WTC11 (cell line): Measurements from ENCODE around the gene SLC25A48. TPM values are rescaled to one million over a fixed set of nuclear protein-coding genes. Genes with fewer than 3 reads are reported as not detected.
A peak's percentile ranks its signal among the peaks of the same experiment; 100 is the strongest.

ENCODE experiments used
- ATAC-seq: fragments of 200-7000 bp; cut with Tn5 transposase; 2 replicates; pipeline ENCODE4 v1.10.0; 2021; ENCODE audit warnings: mild to moderate bottlenecking, moderate library complexity
- CTCF ChIA-PET: fragments of 300-600 bp; sonication (Branson Sonifier 250); formaldehyde crosslinking; loops from one replicate; lab custom pipeline; 2021; ENCODE audit warnings: antibody characterized with exemption; lab: Charles Lee
- POLR2A ChIA-PET: fragments of 350-600 bp; sonication (Branson Sonifier 250); formaldehyde crosslinking; loops from one replicate; lab custom pipeline; 2021; ENCODE audit warnings: antibody characterized with exemption; lab: Charles Lee
- DNase-seq: peaks from one replicate; pipeline ENCODE4 v3.0.0; 2021; ENCODE audit warnings: low spot score
- H3K27ac Mint-ChIP-seq: 2 replicates; pipeline ENCODE4 v1.8.0; 2021; ENCODE audit warnings: mixed read lengths
- H3K27me3 Mint-ChIP-seq: 2 replicates; pipeline ENCODE4 v1.8.0; 2021; ENCODE audit warnings: low read depth, mild to moderate bottlenecking, moderate library complexity, mixed read lengths
- H3K36me3 Mint-ChIP-seq: 2 replicates; pipeline ENCODE4 v1.8.0; 2021; ENCODE audit warnings: mixed read lengths
- H3K4me1 Mint-ChIP-seq: 2 replicates; pipeline ENCODE4 v1.8.0; 2022; ENCODE audit warnings: mixed read lengths
- H3K4me3 Mint-ChIP-seq: 2 replicates; pipeline ENCODE4 v1.8.0; 2021; ENCODE audit warnings: mild to moderate bottlenecking, moderate library complexity, mixed read lengths
- H3K9me3 Mint-ChIP-seq: 2 replicates; pipeline ENCODE4 v1.8.0; 2021; ENCODE audit warnings: mixed read lengths
- FOXJ3 ChIP-seq: sonication (generic); formaldehyde crosslinking; IDR thresholded peaks from 2 replicates; pipeline ENCODE4 v1.9.0; 2021; ENCODE audit warnings: missing genetic modification reagents, mild to moderate bottlenecking, borderline replicate concordance
- GTF2I ChIP-seq: fragments of 250-450 bp; sonication (Bioruptor Pico); conservative IDR thresholded peaks from 2 replicates; pipeline ENCODE4 v1.4.0; 2021; ENCODE audit warnings: mild to moderate bottlenecking
- MYBL2 ChIP-seq: sonication (generic); formaldehyde crosslinking; IDR thresholded peaks from 2 replicates; pipeline ENCODE4 v1.8.1; 2023; ENCODE audit warnings: mild to moderate bottlenecking, moderate library complexity, missing genetic modification reagents
- NFYB ChIP-seq: sonication (generic); formaldehyde crosslinking; conservative IDR thresholded peaks from 2 replicates; pipeline ENCODE4 v1.8.0; 2022; ENCODE audit warnings: low read depth, missing genetic modification reagents
- NR1H2 ChIP-seq: sonication (generic); formaldehyde crosslinking; IDR thresholded peaks from 2 replicates; pipeline ENCODE4 v1.9.0; 2021; ENCODE audit warnings: mild to moderate bottlenecking, moderate library complexity, missing genetic modification reagents
- SOX15 ChIP-seq: fragments of 250-450 bp; sonication (Bioruptor Pico); IDR thresholded peaks from 2 replicates; pipeline ENCODE4 v1.9.0; 2021; ENCODE audit warnings: mild to moderate bottlenecking
- TCF7 ChIP-seq: sonication (generic); formaldehyde crosslinking; IDR thresholded peaks from 2 replicates; pipeline ENCODE4 v1.8.0; 2022; ENCODE audit warnings: mild to moderate bottlenecking, low read depth, missing genetic modification reagents, moderate library complexity
- TEAD1 ChIP-seq: sonication (generic); formaldehyde crosslinking; IDR thresholded peaks from 2 replicates; pipeline ENCODE4 v1.8.0; 2022; ENCODE audit warnings: mild to moderate bottlenecking, missing genetic modification reagents
- TEAD4 ChIP-seq: sonication (generic); formaldehyde crosslinking; IDR thresholded peaks from 2 replicates; pipeline ENCODE4 v1.8.0; 2022; ENCODE audit warnings: mild to moderate bottlenecking, missing genetic modification reagents
- ZNF263 ChIP-seq: sonication (generic); formaldehyde crosslinking; IDR thresholded peaks from 2 replicates; pipeline ENCODE4 v1.8.1; 2022; ENCODE audit warnings: low read depth, mild to moderate bottlenecking, moderate library complexity, missing genetic modification reagents
- ZNF423 ChIP-seq: fragments of 250-450 bp; sonication (Bioruptor Pico); IDR thresholded peaks from 2 replicates; pipeline ENCODE4 v2.1.2; 2022; ENCODE audit warnings: mild to moderate bottlenecking, moderate library complexity
- total RNA-seq: library from RNA; stranded (reverse); gene quantifications from 3 replicates; pipeline ENCODE4 v1.2.3, GENCODE V29; 2021
- TF ChIP-seq, protein P1 (sequence below): sonication (generic); formaldehyde crosslinking; IDR thresholded peaks from 2 replicates; pipeline ENCODE4 v1.8.1; 2023; ENCODE audit warnings: mild to moderate bottlenecking, missing genetic modification reagents, moderate library complexity
- TF ChIP-seq, protein P2 (sequence below): fragments of 250-450 bp; sonication (Bioruptor Pico); IDR thresholded peaks from 2 replicates; pipeline ENCODE4 v1.9.0; 2021; ENCODE audit warnings: mild to moderate bottlenecking
- TF ChIP-seq, protein P3 (sequence below): sonication (generic); formaldehyde crosslinking; IDR thresholded peaks from 2 replicates; pipeline ENCODE4 v1.8.0; 2023; ENCODE audit warnings: missing genetic modification reagents, mild to moderate bottlenecking, borderline replicate concordance
- TF ChIP-seq, protein P4 (sequence below): fragments of 200-600 bp; IDR thresholded peaks from 2 replicates; pipeline ENCODE4 v1.8.0; 2022; ENCODE audit warnings: antibody characterized with exemption
- TF ChIP-seq, protein P5 (sequence below): sonication (generic); formaldehyde crosslinking; IDR thresholded peaks from 2 replicates; pipeline ENCODE4 v1.8.1; 2023; ENCODE audit warnings: mild to moderate bottlenecking, missing genetic modification reagents
- TF ChIP-seq, protein P6 (sequence below): sonication (generic); formaldehyde crosslinking; IDR thresholded peaks from 2 replicates; pipeline ENCODE4 v1.8.0; 2022; ENCODE audit warnings: mild to moderate bottlenecking, missing genetic modification reagents

The SLC25A48 gene
- total RNA-seq, 1 experiment from 2014 or later: 1.1 TPM

DNA sequence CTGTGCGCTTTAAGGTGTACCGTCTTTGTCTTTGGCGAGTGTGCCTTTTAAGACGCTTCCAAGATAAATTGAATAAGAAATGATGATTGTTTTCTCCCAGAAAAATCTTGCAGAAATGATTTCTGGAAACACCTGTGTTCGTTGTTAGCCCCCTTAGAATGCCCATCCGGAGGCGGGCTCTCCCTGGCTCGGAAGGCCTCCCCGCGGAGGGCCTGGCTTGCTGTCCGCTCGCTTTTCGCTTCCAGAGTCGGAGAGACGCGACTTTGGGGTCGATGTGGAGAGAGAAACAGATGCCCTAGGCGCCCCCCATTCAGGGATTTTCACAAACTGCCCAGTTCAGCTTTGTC is 96.5 kb downstream of the SLC25A48 start:
- ChIA-PET POLR2A (no interaction called here), CTCF (no interaction called here)
- Mint-ChIP-seq H3K4me1 (no peaks in the 10 kb centered on the region), H3K27ac (no peak overlapping the region), H3K36me3 (no peaks in the 10 kb centered on the region), H3K4me3 (peak overlapping the region; percentile 81), H3K9me3 (no peaks in the 10 kb centered on the region), H3K27me3 (peaks cover 77% of the 10 kb centered on the region)
- DNase-seq (peak; percentile 31), ATAC-seq (peak; percentile 22)
- TF ChIP-seq ZNF423 (CRISPR knock-in tag) (no peak), TEAD1 (no peak), SOX15 (CRISPR knock-in tag) (no peak), ZNF263 (CRISPR knock-in tag) (no peak)
- TF ChIP-seq, protein P1, sequence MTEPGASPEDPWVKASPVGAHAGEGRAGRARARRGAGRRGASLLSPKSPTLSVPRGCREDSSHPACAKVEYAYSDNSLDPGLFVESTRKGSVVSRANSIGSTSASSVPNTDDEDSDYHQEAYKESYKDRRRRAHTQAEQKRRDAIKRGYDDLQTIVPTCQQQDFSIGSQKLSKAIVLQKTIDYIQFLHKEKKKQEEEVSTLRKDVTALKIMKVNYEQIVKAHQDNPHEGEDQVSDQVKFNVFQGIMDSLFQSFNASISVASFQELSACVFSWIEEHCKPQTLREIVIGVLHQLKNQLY: no peak
- TF ChIP-seq, protein P2, sequence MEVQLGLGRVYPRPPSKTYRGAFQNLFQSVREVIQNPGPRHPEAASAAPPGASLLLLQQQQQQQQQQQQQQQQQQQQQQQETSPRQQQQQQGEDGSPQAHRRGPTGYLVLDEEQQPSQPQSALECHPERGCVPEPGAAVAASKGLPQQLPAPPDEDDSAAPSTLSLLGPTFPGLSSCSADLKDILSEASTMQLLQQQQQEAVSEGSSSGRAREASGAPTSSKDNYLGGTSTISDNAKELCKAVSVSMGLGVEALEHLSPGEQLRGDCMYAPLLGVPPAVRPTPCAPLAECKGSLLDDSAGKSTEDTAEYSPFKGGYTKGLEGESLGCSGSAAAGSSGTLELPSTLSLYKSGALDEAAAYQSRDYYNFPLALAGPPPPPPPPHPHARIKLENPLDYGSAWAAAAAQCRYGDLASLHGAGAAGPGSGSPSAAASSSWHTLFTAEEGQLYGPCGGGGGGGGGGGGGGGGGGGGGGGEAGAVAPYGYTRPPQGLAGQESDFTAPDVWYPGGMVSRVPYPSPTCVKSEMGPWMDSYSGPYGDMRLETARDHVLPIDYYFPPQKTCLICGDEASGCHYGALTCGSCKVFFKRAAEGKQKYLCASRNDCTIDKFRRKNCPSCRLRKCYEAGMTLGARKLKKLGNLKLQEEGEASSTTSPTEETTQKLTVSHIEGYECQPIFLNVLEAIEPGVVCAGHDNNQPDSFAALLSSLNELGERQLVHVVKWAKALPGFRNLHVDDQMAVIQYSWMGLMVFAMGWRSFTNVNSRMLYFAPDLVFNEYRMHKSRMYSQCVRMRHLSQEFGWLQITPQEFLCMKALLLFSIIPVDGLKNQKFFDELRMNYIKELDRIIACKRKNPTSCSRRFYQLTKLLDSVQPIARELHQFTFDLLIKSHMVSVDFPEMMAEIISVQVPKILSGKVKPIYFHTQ (CRISPR knock-in tag): no peak

DNA sequence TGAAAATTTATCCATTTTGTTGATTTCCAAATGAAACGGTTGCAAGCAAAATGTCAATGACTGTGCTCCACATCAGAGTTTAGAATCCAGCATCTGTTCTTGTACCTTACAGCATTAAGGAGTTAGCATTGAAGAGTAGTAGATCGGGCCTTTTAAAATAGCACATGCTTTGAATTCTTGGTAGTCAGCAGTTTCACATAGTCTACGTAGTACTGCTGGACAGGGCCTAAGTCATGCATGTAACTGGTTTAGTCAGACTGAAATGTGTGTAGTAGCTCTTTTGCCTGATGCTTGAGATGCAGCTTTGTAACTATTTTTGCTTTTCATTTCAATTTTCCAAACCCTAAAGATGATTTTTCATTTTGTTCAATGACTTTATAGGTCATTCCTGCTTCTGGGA is 100.5 kb downstream of the SLC25A48 start:
- H3K4me3 Mint-ChIP-seq: no peak overlapping the region
- H3K9me3 Mint-ChIP-seq: no peaks in the 10 kb centered on the region
- ChIA-PET CTCF (no interaction called here), POLR2A (no interaction called here)
- H3K4me1 Mint-ChIP-seq: no peaks in the 10 kb centered on the region
- peaks cover 41% of the 10 kb centered on the region for H3K27me3 Mint-ChIP-seq
- ATAC-seq: no peak
- no peak for DNase-seq
- no peak overlapping the region for H3K27ac Mint-ChIP-seq
- no peaks in the 10 kb centered on the region for H3K36me3 Mint-ChIP-seq
- no peak for TF ChIP-seq TEAD4
- no peak for TF ChIP-seq MYBL2 (CRISPR knock-in tag)
- TF ChIP-seq, protein P3, sequence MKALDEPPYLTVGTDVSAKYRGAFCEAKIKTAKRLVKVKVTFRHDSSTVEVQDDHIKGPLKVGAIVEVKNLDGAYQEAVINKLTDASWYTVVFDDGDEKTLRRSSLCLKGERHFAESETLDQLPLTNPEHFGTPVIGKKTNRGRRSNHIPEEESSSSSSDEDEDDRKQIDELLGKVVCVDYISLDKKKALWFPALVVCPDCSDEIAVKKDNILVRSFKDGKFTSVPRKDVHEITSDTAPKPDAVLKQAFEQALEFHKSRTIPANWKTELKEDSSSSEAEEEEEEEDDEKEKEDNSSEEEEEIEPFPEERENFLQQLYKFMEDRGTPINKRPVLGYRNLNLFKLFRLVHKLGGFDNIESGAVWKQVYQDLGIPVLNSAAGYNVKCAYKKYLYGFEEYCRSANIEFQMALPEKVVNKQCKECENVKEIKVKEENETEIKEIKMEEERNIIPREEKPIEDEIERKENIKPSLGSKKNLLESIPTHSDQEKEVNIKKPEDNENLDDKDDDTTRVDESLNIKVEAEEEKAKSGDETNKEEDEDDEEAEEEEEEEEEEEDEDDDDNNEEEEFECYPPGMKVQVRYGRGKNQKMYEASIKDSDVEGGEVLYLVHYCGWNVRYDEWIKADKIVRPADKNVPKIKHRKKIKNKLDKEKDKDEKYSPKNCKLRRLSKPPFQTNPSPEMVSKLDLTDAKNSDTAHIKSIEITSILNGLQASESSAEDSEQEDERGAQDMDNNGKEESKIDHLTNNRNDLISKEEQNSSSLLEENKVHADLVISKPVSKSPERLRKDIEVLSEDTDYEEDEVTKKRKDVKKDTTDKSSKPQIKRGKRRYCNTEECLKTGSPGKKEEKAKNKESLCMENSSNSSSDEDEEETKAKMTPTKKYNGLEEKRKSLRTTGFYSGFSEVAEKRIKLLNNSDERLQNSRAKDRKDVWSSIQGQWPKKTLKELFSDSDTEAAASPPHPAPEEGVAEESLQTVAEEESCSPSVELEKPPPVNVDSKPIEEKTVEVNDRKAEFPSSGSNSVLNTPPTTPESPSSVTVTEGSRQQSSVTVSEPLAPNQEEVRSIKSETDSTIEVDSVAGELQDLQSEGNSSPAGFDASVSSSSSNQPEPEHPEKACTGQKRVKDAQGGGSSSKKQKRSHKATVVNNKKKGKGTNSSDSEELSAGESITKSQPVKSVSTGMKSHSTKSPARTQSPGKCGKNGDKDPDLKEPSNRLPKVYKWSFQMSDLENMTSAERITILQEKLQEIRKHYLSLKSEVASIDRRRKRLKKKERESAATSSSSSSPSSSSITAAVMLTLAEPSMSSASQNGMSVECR: no peak
- TF ChIP-seq TEAD1: no peak
- TF ChIP-seq NFYB (CRISPR knock-in tag): no peak
- TF ChIP-seq, protein P4, sequence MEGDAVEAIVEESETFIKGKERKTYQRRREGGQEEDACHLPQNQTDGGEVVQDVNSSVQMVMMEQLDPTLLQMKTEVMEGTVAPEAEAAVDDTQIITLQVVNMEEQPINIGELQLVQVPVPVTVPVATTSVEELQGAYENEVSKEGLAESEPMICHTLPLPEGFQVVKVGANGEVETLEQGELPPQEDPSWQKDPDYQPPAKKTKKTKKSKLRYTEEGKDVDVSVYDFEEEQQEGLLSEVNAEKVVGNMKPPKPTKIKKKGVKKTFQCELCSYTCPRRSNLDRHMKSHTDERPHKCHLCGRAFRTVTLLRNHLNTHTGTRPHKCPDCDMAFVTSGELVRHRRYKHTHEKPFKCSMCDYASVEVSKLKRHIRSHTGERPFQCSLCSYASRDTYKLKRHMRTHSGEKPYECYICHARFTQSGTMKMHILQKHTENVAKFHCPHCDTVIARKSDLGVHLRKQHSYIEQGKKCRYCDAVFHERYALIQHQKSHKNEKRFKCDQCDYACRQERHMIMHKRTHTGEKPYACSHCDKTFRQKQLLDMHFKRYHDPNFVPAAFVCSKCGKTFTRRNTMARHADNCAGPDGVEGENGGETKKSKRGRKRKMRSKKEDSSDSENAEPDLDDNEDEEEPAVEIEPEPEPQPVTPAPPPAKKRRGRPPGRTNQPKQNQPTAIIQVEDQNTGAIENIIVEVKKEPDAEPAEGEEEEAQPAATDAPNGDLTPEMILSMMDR: no peak
- no peak for TF ChIP-seq GTF2I (CRISPR knock-in tag)
- TF ChIP-seq FOXJ3 (CRISPR knock-in tag): no peak
- TF ChIP-seq, protein P5, sequence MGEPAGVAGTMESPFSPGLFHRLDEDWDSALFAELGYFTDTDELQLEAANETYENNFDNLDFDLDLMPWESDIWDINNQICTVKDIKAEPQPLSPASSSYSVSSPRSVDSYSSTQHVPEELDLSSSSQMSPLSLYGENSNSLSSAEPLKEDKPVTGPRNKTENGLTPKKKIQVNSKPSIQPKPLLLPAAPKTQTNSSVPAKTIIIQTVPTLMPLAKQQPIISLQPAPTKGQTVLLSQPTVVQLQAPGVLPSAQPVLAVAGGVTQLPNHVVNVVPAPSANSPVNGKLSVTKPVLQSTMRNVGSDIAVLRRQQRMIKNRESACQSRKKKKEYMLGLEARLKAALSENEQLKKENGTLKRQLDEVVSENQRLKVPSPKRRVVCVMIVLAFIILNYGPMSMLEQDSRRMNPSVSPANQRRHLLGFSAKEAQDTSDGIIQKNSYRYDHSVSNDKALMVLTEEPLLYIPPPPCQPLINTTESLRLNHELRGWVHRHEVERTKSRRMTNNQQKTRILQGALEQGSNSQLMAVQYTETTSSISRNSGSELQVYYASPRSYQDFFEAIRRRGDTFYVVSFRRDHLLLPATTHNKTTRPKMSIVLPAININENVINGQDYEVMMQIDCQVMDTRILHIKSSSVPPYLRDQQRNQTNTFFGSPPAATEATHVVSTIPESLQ: no peak
- no peak for TF ChIP-seq TCF7 (CRISPR knock-in tag)
- TF ChIP-seq, protein P2 (CRISPR knock-in tag): no peak
- no peak for TF ChIP-seq ZNF263 (CRISPR knock-in tag)
- TF ChIP-seq NR1H2: no peak
- TF ChIP-seq, protein P6, sequence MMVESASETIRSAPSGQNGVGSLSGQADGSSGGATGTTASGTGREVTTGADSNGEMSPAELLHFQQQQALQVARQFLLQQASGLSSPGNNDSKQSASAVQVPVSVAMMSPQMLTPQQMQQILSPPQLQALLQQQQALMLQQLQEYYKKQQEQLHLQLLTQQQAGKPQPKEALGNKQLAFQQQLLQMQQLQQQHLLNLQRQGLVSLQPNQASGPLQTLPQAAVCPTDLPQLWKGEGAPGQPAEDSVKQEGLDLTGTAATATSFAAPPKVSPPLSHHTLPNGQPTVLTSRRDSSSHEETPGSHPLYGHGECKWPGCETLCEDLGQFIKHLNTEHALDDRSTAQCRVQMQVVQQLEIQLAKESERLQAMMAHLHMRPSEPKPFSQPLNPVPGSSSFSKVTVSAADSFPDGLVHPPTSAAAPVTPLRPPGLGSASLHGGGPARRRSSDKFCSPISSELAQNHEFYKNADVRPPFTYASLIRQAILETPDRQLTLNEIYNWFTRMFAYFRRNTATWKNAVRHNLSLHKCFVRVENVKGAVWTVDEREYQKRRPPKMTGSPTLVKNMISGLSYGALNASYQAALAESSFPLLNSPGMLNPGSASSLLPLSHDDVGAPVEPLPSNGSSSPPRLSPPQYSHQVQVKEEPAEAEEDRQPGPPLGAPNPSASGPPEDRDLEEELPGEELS (CRISPR knock-in tag): no peak
